Neuronal stem cell (in vitro differentiated cells): ENCODE results near the gene UNC45A.

Experiments
- DNase-seq: peaks from one replicate; pipeline ENCODE4 v3.0.0-alpha.2; 2013; ENCODE audit warnings: low spot score
- H2AFZ ChIP-seq: one replicate; pipeline ENCODE4 v1.6.1; 2013; ENCODE audit warnings: mild to moderate bottlenecking, low read length, inconsistent platforms
- H2AK5ac ChIP-seq: 2 replicates; pipeline ENCODE4 v1.6.1; 2013; ENCODE audit warnings: low read depth, mild to moderate bottlenecking, inconsistent platforms, low read length, moderate library complexity, mixed read lengths
- H2BK120ac ChIP-seq: 2 replicates; pipeline ENCODE4 v1.6.1; 2013; ENCODE audit warnings: low read depth, mild to moderate bottlenecking, inconsistent platforms, low read length, moderate library complexity, mixed read lengths
- H2BK12ac ChIP-seq: one replicate; pipeline ENCODE4 v1.6.1; 2013; ENCODE audit warnings: low read length, inconsistent platforms
- H2BK15ac ChIP-seq: 2 replicates; pipeline ENCODE4 v1.6.1; 2013; ENCODE audit warnings: mild to moderate bottlenecking, low read length, inconsistent platforms, mixed read lengths
- H2BK5ac ChIP-seq: one replicate; pipeline ENCODE4 v1.6.1; 2013; ENCODE audit warnings: inconsistent platforms, mild to moderate bottlenecking, low read length, moderate library complexity
- H3K14ac ChIP-seq: one replicate; pipeline ENCODE4 v1.6.1; 2013; ENCODE audit warnings: low read length, inconsistent platforms
- H3K18ac ChIP-seq: 2 replicates; pipeline ENCODE4 v1.6.1; 2013; ENCODE audit warnings: low read length, inconsistent platforms
- H3K23ac ChIP-seq: 2 replicates; pipeline ENCODE4 v1.6.1; 2013; ENCODE audit warnings: low read depth, mild to moderate bottlenecking, mixed read lengths, low read length, inconsistent platforms; ENCODE audit not compliant: poor library complexity
- H3K27ac ChIP-seq: replicated peaks from 3 replicates; pipeline ENCODE4 v1.5.1; 2013; ENCODE audit warnings: low read length, inconsistent platforms
- H3K27me3 ChIP-seq, 3 experiments: 2 replicates each; pipeline ENCODE4 v1.6.1; 2013; ENCODE audit warnings: low read length in 3 of 3, mild to moderate bottlenecking in 2 of 3, inconsistent platforms in 1 of 3, low read depth in 1 of 3, mixed read lengths in 1 of 3, moderate library complexity in 1 of 3; ENCODE audit not compliant: control insufficient read depth in 3 of 3, insufficient read depth in 3 of 3
- H3K36me3 ChIP-seq, 2 donors: replicated peaks in 1 of 2; 2 replicates each; pipeline ENCODE4 v1.6.1; 2013; ENCODE audit warnings: low read length in 2 of 2; ENCODE audit not compliant: control insufficient read depth in 2 of 2, insufficient read depth in 2 of 2
- H3K4ac ChIP-seq: 2 replicates; pipeline ENCODE4 v1.6.1; 2013; ENCODE audit warnings: inconsistent platforms, mild to moderate bottlenecking, low read length, moderate library complexity
- H3K4me1 ChIP-seq, 2 donors: 1 replicate in 1 of 2; 2 replicates in 1 of 2; pipeline ENCODE4 v1.6.1; 2013; ENCODE audit warnings: low read length in 2 of 2, low read depth in 1 of 2; ENCODE audit not compliant: control insufficient read depth in 2 of 2, insufficient read depth in 1 of 2
- H3K4me2 ChIP-seq: one replicate; pipeline ENCODE4 v1.6.1; 2013; ENCODE audit warnings: mild to moderate bottlenecking, low read length, inconsistent platforms; ENCODE audit not compliant: insufficient read depth, poor library complexity, severe bottlenecking
- H3K4me3 ChIP-seq, 2 donors: 2 replicates each; pipeline ENCODE4 v1.5.1; 2013; ENCODE audit warnings: low read length in 2 of 2, mild to moderate bottlenecking in 2 of 2, inconsistent platforms in 1 of 2, moderate library complexity in 1 of 2
- H3K79me1 ChIP-seq: one replicate; pipeline ENCODE4 v1.6.1; 2013; ENCODE audit warnings: low read depth, mild to moderate bottlenecking, inconsistent platforms, low read length, moderate library complexity
- H3K9ac ChIP-seq: one replicate; pipeline ENCODE4 v1.6.1; 2013; ENCODE audit warnings: mild to moderate bottlenecking, low read depth, low read length, inconsistent platforms; ENCODE audit not compliant: poor library complexity
- H3K9me3 ChIP-seq, 2 donors: replicated peaks in 1 of 2; 2 replicates each; pipeline versions ENCODE3 to v1.6.1; 2013; ENCODE audit warnings: low read length in 2 of 2, mild to moderate bottlenecking in 2 of 2, inconsistent platforms in 1 of 2, low read depth in 1 of 2, mixed read lengths in 1 of 2, moderate library complexity in 1 of 2; ENCODE audit not compliant: control insufficient read depth in 2 of 2, insufficient read depth in 1 of 2
- H4K8ac ChIP-seq: one replicate; pipeline ENCODE4 v1.6.1; 2013; ENCODE audit warnings: low read depth, mild to moderate bottlenecking, inconsistent platforms, low read length, moderate library complexity
- H4K91ac ChIP-seq: one replicate; pipeline ENCODE4 v1.6.1; 2013; ENCODE audit warnings: low read length, low read depth, mild to moderate bottlenecking, inconsistent platforms; ENCODE audit not compliant: poor library complexity
- WGBS, 2 donors: extraction: QIAGEN DNeasy Blood & Tissue Kit; methylation state at CpG; one replicate each; pipeline ENCODE4 v1.1.7; 2013; ENCODE audit warnings: missing lambda C conversion rate in 2 of 2, mixed read lengths in 1 of 2; ENCODE audit not compliant: insufficient read length in 2 of 2, insufficient replicate concordance in 1 of 2; ENCODE audit errors: extremely low coverage in 2 of 2; 5-methylcytosine and 5-hydroxymethylcytosine counted together

The UNC45A gene

GRCh38 chr15:90981681-90982080 lies 46.6 kb downstream of the UNC45A start:
- Histone ChIP-seq H3K4me1 (no peaks in the 10 kb centered on the region), H3K27me3 (no peaks in the 10 kb centered on the region), H3K4me2 (no peak overlapping the region), H3K9me3 (no peaks in the 10 kb centered on the region), H3K23ac (no peak overlapping the region), H3K18ac (no peak overlapping the region), H3K27ac (no peak overlapping the region), H3K9ac (no peak overlapping the region), H3K4me3 (no peak overlapping the region), H3K79me1 (no peaks in the 10 kb centered on the region), H3K4ac (no peak overlapping the region), H2AFZ (no peak overlapping the region), H2BK120ac (no peak overlapping the region), H3K36me3 (peaks cover 40 to 89% of the 10 kb centered on the region in 2 donors), H4K91ac (no peak overlapping the region), H4K8ac (no peak overlapping the region), H2AK5ac (no peak overlapping the region), H2BK15ac (no peak overlapping the region), H2BK12ac (no peak overlapping the region), H2BK5ac (no peak overlapping the region), H3K14ac (no peak overlapping the region)
- no peak for DNase-seq
- WGBS, 2 donors = no CpG with 5 or more reads among the region's 6 CpGs

GRCh38 chr15:90982135-90982534 lies 47.0 kb downstream of the UNC45A start:
- H3K36me3 ChIP-seq = peaks cover 40 to 86% of the 10 kb centered on the region in 2 donors
- no peak overlapping the region for H4K8ac ChIP-seq

GRCh38 chr15:90986790-90987507 lies 51.9 kb downstream of the UNC45A start:
- Histone ChIP-seq H2BK15ac (no peak overlapping the region), H3K4me1 (peaks cover 0 to 3% of the 10 kb centered on the region in 2 donors), H3K14ac (no peak overlapping the region), H3K9me3 (no peaks in the 10 kb centered on the region), H3K18ac (no peak overlapping the region), H3K4me3 (no peak overlapping the region), H4K8ac (no peak overlapping the region), H2AFZ (no peak overlapping the region), H2BK5ac (no peak overlapping the region), H2BK120ac (no peak overlapping the region), H3K27ac (no peak overlapping the region), H2AK5ac (no peak overlapping the region), H3K79me1 (peaks cover 10% of the 10 kb centered on the region), H2BK12ac (no peak overlapping the region), H4K91ac (no peak overlapping the region), H3K36me3 (peaks cover 12 to 50% of the 10 kb centered on the region in 2 donors), H3K23ac (no peak overlapping the region), H3K4me2 (no peak overlapping the region), H3K9ac (no peak overlapping the region), H3K27me3 (no peaks in the 10 kb centered on the region), H3K4ac (no peak overlapping the region)
- WGBS, 2 donors = no CpG with 5 or more reads among the region's 11 CpGs
- no peak for DNase-seq

More at GRCh38 chr15:90982135-90982534, 47.0 kb downstream of the UNC45A start:
- H3K9me3 ChIP-seq = no peaks in the 10 kb centered on the region
- DNase-seq = no peak
- no peak overlapping the region for H2BK5ac ChIP-seq
- H2BK15ac ChIP-seq = no peak overlapping the region
- no peak overlapping the region for H3K4me2 ChIP-seq
- WGBS, 2 donors = no CpG with 5 or more reads among the region's 5 CpGs
- no peak overlapping the region for H3K18ac ChIP-seq
- H4K91ac ChIP-seq = no peak overlapping the region
- no peak overlapping the region for H3K4me3 ChIP-seq
- no peak overlapping the region for H3K23ac ChIP-seq
- no peaks in the 10 kb centered on the region for H3K79me1 ChIP-seq
- no peak overlapping the region for H2AK5ac ChIP-seq
- H2AFZ ChIP-seq = no peak overlapping the region
- no peaks in the 10 kb centered on the region for H3K4me1 ChIP-seq
- no peaks in the 10 kb centered on the region for H3K27me3 ChIP-seq
- H3K14ac ChIP-seq = no peak overlapping the region
- H2BK120ac ChIP-seq = no peak overlapping the region
- no peak overlapping the region for H2BK12ac ChIP-seq
- no peak overlapping the region for H3K27ac ChIP-seq
- no peak overlapping the region for H3K9ac ChIP-seq
- no peak overlapping the region for H3K4ac ChIP-seq

- no peak overlapping the region for H3K9ac ChIP-seq
- no peak overlapping the region for H2BK5ac ChIP-seq
- H3K14ac ChIP-seq = no peak overlapping the region
- no peak overlapping the region for H3K4me3 ChIP-seq
- peaks cover 0 to 3% of the 10 kb centered on the region in 2 donors for H3K4me1 ChIP-seq
- no peak overlapping the region for H4K91ac ChIP-seq
- H3K23ac ChIP-seq = no peak overlapping the region
- H2BK15ac ChIP-seq = no peak overlapping the region
- H3K27me3 ChIP-seq = no peaks in the 10 kb centered on the region
- H3K79me1 ChIP-seq = peaks cover 10% of the 10 kb centered on the region
- H3K27ac ChIP-seq = no peak overlapping the region
- no peak overlapping the region for H3K4ac ChIP-seq
- no peak overlapping the region for H2BK120ac ChIP-seq
- no peak overlapping the region for H2BK12ac ChIP-seq
- H3K4me2 ChIP-seq = no peak overlapping the region
- H4K8ac ChIP-seq = no peak overlapping the region
- WGBS, 2 donors = no CpG with 5 or more reads among the region's 7 CpGs
- no peak overlapping the region for H2AK5ac ChIP-seq
- H3K18ac ChIP-seq = no peak overlapping the region
- DNase-seq = no peak
- H3K9me3 ChIP-seq = no peaks in the 10 kb centered on the region
- no peak overlapping the region for H2AFZ ChIP-seq
- peaks cover 12 to 43% of the 10 kb centered on the region in 2 donors for H3K36me3 ChIP-seq
Measured at GRCh38 chr15:90987561-90988141, 52.6 kb downstream of the UNC45A start.
